GM23248 (cell line): Measurements from ENCODE around the gene CDK15. TPM values are rescaled to one million over a fixed set of nuclear protein-coding genes. Genes with fewer than 3 reads are reported as not detected.

Experiments
- DNase-seq: peaks from one replicate; pipeline ENCODE4 v3.0.0-alpha.2; 2015
- H2AFZ ChIP-seq: fragments of 200-600 bp; sonication (generic); 2 replicates; pipeline ENCODE4 v1.6.1; 2016; ENCODE audit warnings: antibody characterized with exemption
- H3F3A ChIP-seq: fragments of 200-600 bp; sonication (generic); 2 replicates; pipeline ENCODE4 v1.6.1; 2016; ENCODE audit warnings: mild to moderate bottlenecking, antibody characterized with exemption, mixed run types; ENCODE audit not compliant: insufficient read depth
- H3K27ac ChIP-seq: fragments of 200-600 bp; sonication (generic); 2 replicates; pipeline ENCODE4 v1.5.1; 2016; ENCODE audit warnings: mild to moderate bottlenecking
- H3K27me3 ChIP-seq: fragments of 200-600 bp; sonication (generic); replicated peaks from 2 replicates; pipeline ENCODE4 v1.6.1; 2016; ENCODE audit warnings: mild to moderate bottlenecking; ENCODE audit not compliant: insufficient read depth
- H3K36me3 ChIP-seq: fragments of 200-600 bp; sonication (generic); 2 replicates; pipeline ENCODE4 v1.6.1; 2016; ENCODE audit warnings: low read depth, mild to moderate bottlenecking
- H3K4me1 ChIP-seq: fragments of 200-600 bp; sonication (generic); 2 replicates; pipeline ENCODE4 v1.6.1; 2016; ENCODE audit warnings: mild to moderate bottlenecking; ENCODE audit not compliant: insufficient read depth
- H3K4me2 ChIP-seq: fragments of 200-600 bp; sonication (generic); one replicate; pipeline ENCODE4 v1.6.1; 2016; ENCODE audit warnings: mild to moderate bottlenecking; ENCODE audit not compliant: unreplicated experiment
- H3K4me3 ChIP-seq: fragments of 200-600 bp; sonication (generic); 2 replicates; pipeline ENCODE4 v1.5.1; 2016; ENCODE audit warnings: mild to moderate bottlenecking
- H3K79me2 ChIP-seq: fragments of 200-600 bp; sonication (generic); 2 replicates; pipeline ENCODE4 v1.6.1; 2016; ENCODE audit warnings: mild to moderate bottlenecking; ENCODE audit not compliant: insufficient read depth
- H3K9ac ChIP-seq: fragments of 200-600 bp; sonication (generic); 2 replicates; pipeline ENCODE4 v1.6.1; 2016; ENCODE audit warnings: mild to moderate bottlenecking
- H3K9me2 ChIP-seq: fragments of 200-600 bp; sonication (generic); 2 replicates; pipeline ENCODE4 v1.6.1; 2016; ENCODE audit warnings: mixed run types, mild to moderate bottlenecking, moderate library complexity; ENCODE audit not compliant: insufficient read depth
- H3K9me3 ChIP-seq: fragments of 200-600 bp; sonication (generic); one replicate; pipeline ENCODE4 v1.6.1; 2017; ENCODE audit warnings: low read depth
- H4K20me1 ChIP-seq: fragments of 200-600 bp; sonication (generic); 2 replicates; pipeline ENCODE4 v1.6.0; 2016; ENCODE audit not compliant: insufficient read depth
- EZH2 ChIP-seq: fragments of 200-600 bp; sonication (generic); IDR thresholded peaks from 2 replicates; pipeline ENCODE4 v1.6.1; 2018; ENCODE audit warnings: antibody characterized with exemption, mild to moderate bottlenecking; ENCODE audit not compliant: insufficient read depth, poor library complexity, severe bottlenecking
- EZH2phosphoT487 ChIP-seq: fragments of 200-600 bp; sonication (generic); IDR thresholded peaks from 2 replicates; pipeline ENCODE4 v1.6.1; 2018; ENCODE audit warnings: antibody characterized with exemption, moderate library complexity, mild to moderate bottlenecking, low read depth; ENCODE audit not compliant: insufficient read depth
- WGBS, 2 experiments: methylation state at CpG; one replicate each; pipeline ENCODE4 v1.1.6; 2015 to 2017; ENCODE audit warnings: low lambda C conversion rate in 2 of 2, low coverage in 1 of 2; ENCODE audit errors: missing lambda C conversion rate in 2 of 2; 5-methylcytosine and 5-hydroxymethylcytosine counted together
- in situ Hi-C: fragments of 300-500 bp; cut with MboI; formaldehyde crosslinking; loops from 2 replicates; pipeline ENCODE4 v1.15.0; 2020
- polyA plus RNA-seq: library from polyadenylated mRNA; unstranded; fragments of >200 nt; fragmentation: Nextera tagmentation; extraction: Ambion mirVana; gene quantifications from 2 replicates; pipeline ENCODE4 v1.2.1, GENCODE V29; 2016
- total RNA-seq: library from RNA; depleted of rRNA; stranded (reverse); fragments of >200 nt; shearing (Covaris generic); gene quantifications from 2 replicates; pipeline ENCODE4 v1.2.3, GENCODE V29; 2014

The CDK15 gene
- total and polyA plus RNA-seq, 2 experiments from 2014 or later: 0.88 to 1.3 TPM

DNA sequence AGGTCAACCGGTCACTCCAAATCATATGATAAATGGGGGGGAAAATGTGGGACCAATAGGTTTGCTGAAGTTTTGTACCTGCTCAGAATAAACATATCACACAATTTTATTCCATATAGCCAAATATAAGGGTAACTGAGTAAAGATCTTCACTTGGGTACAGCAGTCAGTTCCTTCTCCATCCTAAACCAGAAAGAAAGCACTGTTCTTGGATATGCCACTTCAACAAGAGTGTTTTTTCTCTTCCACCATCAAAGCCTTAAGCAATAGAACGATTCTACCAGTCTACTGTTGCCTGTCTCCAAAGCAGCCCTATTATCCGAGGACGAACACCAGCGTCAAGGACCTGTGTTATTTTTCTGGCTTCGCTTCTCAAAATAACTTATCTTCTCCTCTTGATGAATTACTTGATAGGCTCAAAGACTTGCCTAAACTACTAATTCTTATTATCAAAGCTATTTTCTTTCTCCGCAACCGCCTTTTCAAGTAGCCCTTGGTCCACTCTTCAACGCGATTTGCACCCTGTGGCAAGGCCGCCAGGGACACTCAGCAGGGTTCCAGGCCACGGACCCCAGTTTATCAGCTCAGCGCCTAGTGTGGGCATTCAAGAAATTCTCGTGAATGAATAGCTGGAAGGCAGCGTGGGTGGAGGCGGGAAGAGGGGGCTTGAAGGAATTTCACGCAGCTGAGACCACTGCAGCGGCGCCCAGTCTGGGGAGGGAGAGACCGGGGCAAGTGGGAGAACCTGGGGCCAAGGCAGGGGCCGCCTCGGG, 26.2 kb upstream of the CDK15 start:
- in situ Hi-C loops: no loop called here
- Histone ChIP-seq H3K36me3 (no peaks in the 10 kb centered on the region), H3K4me3 (peak overlapping the region; percentile 82), H3K9me3 (no peaks in the 10 kb centered on the region), H3K79me2 (peaks cover 57% of the 10 kb centered on the region), H3K4me1 (peaks cover 37% of the 10 kb centered on the region), H3F3A (peaks cover 20% of the 10 kb centered on the region), H3K9me2 (no peaks in the 10 kb centered on the region), H3K27ac (peak overlapping the region; percentile 77), H2AFZ (peak overlapping the region; percentile 93), H3K9ac (peak overlapping the region; percentile 87), H3K4me2 (peak overlapping the region; percentile 99), H4K20me1 (no peaks in the 10 kb centered on the region), H3K27me3 (no peaks in the 10 kb centered on the region)
- 4% methylated on average over 20 to 21 of the region's 22 CpGs for WGBS, 2 experiments
- DNase-seq: peak; percentile 64
- TF ChIP-seq EZH2phosphoT487 (no peak), EZH2 (no peak)

DNA sequence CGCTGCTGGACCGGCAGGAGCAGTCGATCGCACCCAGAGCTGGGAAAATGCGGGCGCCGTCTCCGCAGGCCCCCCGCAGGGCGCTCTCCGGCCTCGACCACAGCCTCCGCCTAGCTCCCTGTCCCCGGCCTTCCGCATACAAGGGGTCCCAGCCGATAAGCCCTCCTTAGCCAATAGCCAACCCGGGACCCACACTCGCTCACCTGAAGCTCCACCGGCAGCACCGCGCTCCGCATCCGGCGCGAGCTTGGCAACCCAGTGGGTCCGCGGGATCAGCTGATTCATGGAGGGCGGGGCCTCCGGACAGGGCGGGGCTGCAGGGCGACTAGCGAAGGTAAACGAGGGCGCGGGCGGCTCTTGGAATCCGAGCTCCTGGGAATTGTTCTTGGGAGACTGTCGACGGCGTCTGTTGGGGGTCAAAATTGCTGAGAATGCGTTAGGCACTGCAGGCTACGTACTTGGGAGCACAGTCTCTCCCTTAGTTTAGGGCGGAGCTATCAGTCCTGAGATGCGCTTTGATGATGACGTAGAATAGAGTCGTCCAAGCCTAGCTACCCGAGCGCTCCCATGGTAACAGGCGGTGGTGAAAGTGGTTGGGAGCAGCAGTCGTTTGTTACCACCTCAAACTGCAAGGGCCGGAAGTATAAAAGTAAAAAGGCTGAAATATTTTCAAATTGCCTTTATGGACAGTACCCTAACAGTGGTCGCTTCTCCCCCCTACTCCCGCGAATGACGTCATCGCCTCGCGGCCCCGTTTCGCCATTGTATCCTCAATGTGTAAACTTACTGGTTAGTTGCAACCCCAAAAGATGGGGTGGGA, 25.5 kb upstream of the CDK15 start, which contains the start of gene ALS2:
Gene ALS2, minus strand, starts transcription at position 260 of the 820 bp plus-strand sequence. CDS start 12,048 bp downstream, outside the sequence.
- peaks cover 37% of the 10 kb centered on the region for H3K4me1 ChIP-seq
- no peaks in the 10 kb centered on the region for H4K20me1 ChIP-seq
- TF ChIP-seq EZH2 (no peak), EZH2phosphoT487 (no peak)
- H3K36me3 ChIP-seq: no peaks in the 10 kb centered on the region
- no peaks in the 10 kb centered on the region for H3K9me2 ChIP-seq
- in situ Hi-C loops: no loop called here
- peak; percentile 99 for DNase-seq
- H3K4me2 ChIP-seq: peak within 1 kb of the TSS; percentile 99
- no peaks in the 10 kb centered on the region for H3K27me3 ChIP-seq
- no peaks in the 10 kb centered on the region for H3K9me3 ChIP-seq
- 0 to 1% methylated on average over 52 to 55 of the region's 60 CpGs for WGBS, 2 experiments
- H3F3A ChIP-seq: peaks cover 20% of the 10 kb centered on the region
- H3K4me3 ChIP-seq: peak within 1 kb of the TSS; percentile 82
- H3K27ac ChIP-seq: peak within 1 kb of the TSS; percentile 77
- H3K79me2 ChIP-seq: peaks cover 49% of the 10 kb centered on the region
- H3K9ac ChIP-seq: peak within 1 kb of the TSS; percentile 87
- H2AFZ ChIP-seq: peak within 1 kb of the TSS; percentile 93

DNA sequence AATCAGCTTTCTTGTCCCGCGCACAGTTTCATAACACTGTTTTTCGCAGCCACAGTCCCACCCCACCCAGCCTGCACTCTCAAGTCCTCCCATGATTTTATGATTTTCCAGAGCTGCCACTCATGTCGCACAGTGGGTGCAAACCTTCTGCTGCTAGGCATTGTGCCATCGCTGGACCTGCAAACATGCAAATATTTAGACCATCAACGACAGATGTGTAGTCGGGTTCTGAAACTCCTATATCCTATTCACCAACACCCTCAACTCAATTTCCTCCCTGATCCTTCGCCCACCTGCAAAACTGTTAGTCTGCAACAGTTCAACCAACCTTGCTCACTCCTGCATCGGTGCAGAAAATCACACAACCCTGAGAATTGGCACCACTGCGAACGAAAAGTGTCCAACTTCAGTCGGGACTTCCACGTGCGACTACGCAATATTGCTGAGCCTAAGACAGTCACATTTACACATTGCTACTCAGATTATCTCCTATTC, 24.7 kb upstream of the CDK15 start:
- Histone ChIP-seq H3F3A (peaks cover 20% of the 10 kb centered on the region), H3K4me3 (peak overlapping the region; percentile 82), H2AFZ (peak overlapping the region; percentile 93), H4K20me1 (no peaks in the 10 kb centered on the region), H3K9me2 (no peaks in the 10 kb centered on the region), H3K4me1 (peaks cover 39% of the 10 kb centered on the region), H3K27ac (peak overlapping the region; percentile 77), H3K4me2 (peak overlapping the region; percentile 84), H3K9me3 (no peaks in the 10 kb centered on the region), H3K79me2 (peaks cover 42% of the 10 kb centered on the region), H3K9ac (peak overlapping the region; percentile 87), H3K36me3 (no peaks in the 10 kb centered on the region), H3K27me3 (no peaks in the 10 kb centered on the region)
- in situ Hi-C loops: no loop called here
- TF ChIP-seq EZH2 (no peak), EZH2phosphoT487 (no peak)
- 1% methylated on average over 15 of the region's 15 CpGs for WGBS, 2 experiments
- peak; percentile 57 for DNase-seq

DNA sequence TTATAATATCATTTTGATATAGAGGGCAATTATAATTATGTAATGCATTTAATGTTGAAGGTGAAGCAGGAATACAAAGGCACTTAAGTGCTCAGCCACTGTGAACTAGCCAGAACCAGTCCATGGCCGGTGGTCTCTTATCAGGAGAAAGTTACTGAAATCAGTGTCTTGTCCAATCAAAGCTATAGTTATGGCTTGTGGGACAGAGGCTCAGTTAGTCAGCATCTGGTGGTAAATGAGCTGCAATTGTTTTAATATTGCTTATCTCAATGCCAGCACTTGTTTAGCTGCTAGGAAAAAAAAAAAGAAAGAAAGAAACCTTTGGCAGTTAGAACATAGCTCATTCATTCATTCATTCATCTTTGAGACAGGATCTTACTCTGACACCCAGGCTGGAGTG, 21.8 kb upstream of the CDK15 start:
- H3K27ac ChIP-seq: no peak overlapping the region
- no peak overlapping the region for H3K4me2 ChIP-seq
- no peaks in the 10 kb centered on the region for H3K9me2 ChIP-seq
- in situ Hi-C loops: no loop called here
- peaks cover 13% of the 10 kb centered on the region for H3K4me1 ChIP-seq
- peaks cover 12% of the 10 kb centered on the region for H3K79me2 ChIP-seq
- H3K27me3 ChIP-seq: no peaks in the 10 kb centered on the region
- WGBS, 2 experiments: 21 to 34% methylated on average over 1 of the region's 1 CpG
- H3F3A ChIP-seq: peaks cover 6% of the 10 kb centered on the region; the same call in 1 of the 2 replicates
- H4K20me1 ChIP-seq: no peaks in the 10 kb centered on the region
- H3K36me3 ChIP-seq: no peaks in the 10 kb centered on the region
- no peak overlapping the region for H3K9ac ChIP-seq
- no peak for DNase-seq
- no peak for TF ChIP-seq EZH2
- no peak for TF ChIP-seq EZH2phosphoT487
- no peak overlapping the region for H3K4me3 ChIP-seq
- no peaks in the 10 kb centered on the region for H3K9me3 ChIP-seq
- no peak overlapping the region for H2AFZ ChIP-seq
